Body of pancreas (tissue), 4 donors: ENCODE measurements around the gene AKT3. TPM values are rescaled to one million over a fixed set of nuclear protein-coding genes. Genes with fewer than 3 reads are reported as not detected.

Experiments used
- ATAC-seq: fragments of 150-250 bp; one replicate; pipeline ENCODE4 v1.9.1; 2016
- DNase-seq, 4 donors: peaks; one replicate each; pipeline ENCODE4 v3.0.0-alpha.2; 2019
- H3K27ac ChIP-seq, 4 donors: fragments of 200-600 bp; sonication (generic); 1 replicate in 3 of 4; 2 replicates in 1 of 4; pipeline versions ENCODE4 v1.5.1 to v1.6.1; 2016 to 2019; ENCODE audit warnings: mild to moderate bottlenecking in 1 of 4, mixed read lengths in 1 of 4, moderate library complexity in 1 of 4
- H3K27me3 ChIP-seq, 2 donors: fragments of 200-600 bp; sonication (generic); one replicate each; pipeline ENCODE4 v1.6.0; 2016; ENCODE audit warnings: mild to moderate bottlenecking in 1 of 2
- H3K36me3 ChIP-seq, 2 donors: fragments of 200-600 bp; sonication (generic); replicated peaks in 1 of 2; 2 replicates each; pipeline ENCODE4 v1.5.1; 2016; ENCODE audit warnings: low read depth in 2 of 2; ENCODE audit not compliant: insufficient read depth in 1 of 2
- H3K4me1 ChIP-seq: fragments of 200-600 bp; sonication (generic); one replicate; pipeline ENCODE4 v1.6.0; 2016
- H3K4me3 ChIP-seq, 2 donors: fragments of 200-600 bp; sonication (generic); 1 replicate in 1 of 2; 2 replicates in 1 of 2; pipeline ENCODE4 v1.5.1; 2016 to 2019
- H3K9me3 ChIP-seq, 3 donors: fragments of 200-600 bp; sonication (generic); 1 replicate in 2 of 3; 2 replicates in 1 of 3; pipeline ENCODE4 v1.5.1; 2016
- POLR2A ChIP-seq, 3 donors: fragments of 450-650 bp; IDR thresholded peaks; one replicate each; pipeline ENCODE4 v1.6.1; 2016; ENCODE audit warnings: antibody characterized with exemption in 3 of 3, mild to moderate bottlenecking in 2 of 3
- WGBS, 2 donors: methylation state at CpG; one replicate each; pipeline ENCODE4 v1.1.5; 2017; 5-methylcytosine and 5-hydroxymethylcytosine counted together
- intact Hi-C: fragments of 100-400 bp; cut with DNase I; formaldehyde crosslinking; loops from one replicate; pipeline ENCODE4 v1.15.1; 2023
- total RNA-seq, 2 donors: library from RNA; depleted of rRNA; stranded (reverse); fragments of >200 nt; gene quantifications; one replicate each; pipeline ENCODE4 v1.1.0, GENCODE V29; 2016
- TF ChIP-seq, protein P1 (sequence below), 7 experiments: fragments of 450-650 bp in 4 of 7; fragments of 200-600 bp in 3 of 7; sonication (generic) in 3 of 7; IDR thresholded peaks; one replicate each; pipeline ENCODE4 v1.5.1; 2016 to 2019; ENCODE audit warnings: antibody characterized with exemption in 7 of 7

The AKT3 gene
- total RNA-seq, 2 donors from 2014 or later = 14.0 to 24.7 TPM

DNA sequence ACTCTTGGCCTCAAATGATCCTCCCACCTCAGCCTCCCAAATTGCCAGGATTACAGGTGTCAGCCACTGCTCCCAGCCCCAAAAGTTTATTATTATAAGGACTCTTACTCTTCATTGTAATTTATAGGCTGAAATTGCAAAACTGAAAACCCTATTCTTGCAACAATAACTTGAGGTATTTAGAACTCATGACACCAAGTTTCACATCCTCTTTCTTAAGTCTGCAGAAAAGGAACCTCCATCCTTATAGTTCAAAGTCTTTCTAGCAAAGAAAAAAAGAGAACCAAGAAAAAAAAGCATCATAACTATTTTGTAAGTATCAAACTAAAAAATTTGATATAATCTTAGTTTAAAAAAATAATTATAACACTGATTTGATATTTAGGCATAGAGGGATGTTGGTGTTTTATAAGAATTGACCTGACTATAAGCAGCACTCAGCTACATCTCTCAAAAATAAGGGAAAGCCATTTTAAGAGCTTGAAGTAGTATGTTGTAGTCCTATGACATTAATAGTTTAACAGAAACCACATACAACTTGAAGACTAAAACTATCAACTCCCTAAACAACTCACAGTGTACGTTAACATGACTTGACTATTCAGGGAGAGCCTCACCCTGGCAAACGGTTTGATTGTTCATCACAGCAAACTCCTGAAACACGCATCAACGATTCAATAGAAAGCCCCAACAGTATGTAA lies 122.4 kb downstream of the AKT3 start:
- Histone ChIP-seq H3K4me3 (no peak overlapping the region), H3K36me3 (no peaks in the 10 kb centered on the region), H3K9me3 (no peaks in the 10 kb centered on the region), H3K4me1 (no peaks in the 10 kb centered on the region), H3K27ac (peak overlapping the region in 1 of 4 donors; percentile 27), H3K27me3 (no peaks in the 10 kb centered on the region)
- no peak for ATAC-seq
- 54 to 76% methylated on average over 4 of the region's 4 CpGs for WGBS, 2 donors
- no peak for DNase-seq
- TF ChIP-seq, protein P1, sequence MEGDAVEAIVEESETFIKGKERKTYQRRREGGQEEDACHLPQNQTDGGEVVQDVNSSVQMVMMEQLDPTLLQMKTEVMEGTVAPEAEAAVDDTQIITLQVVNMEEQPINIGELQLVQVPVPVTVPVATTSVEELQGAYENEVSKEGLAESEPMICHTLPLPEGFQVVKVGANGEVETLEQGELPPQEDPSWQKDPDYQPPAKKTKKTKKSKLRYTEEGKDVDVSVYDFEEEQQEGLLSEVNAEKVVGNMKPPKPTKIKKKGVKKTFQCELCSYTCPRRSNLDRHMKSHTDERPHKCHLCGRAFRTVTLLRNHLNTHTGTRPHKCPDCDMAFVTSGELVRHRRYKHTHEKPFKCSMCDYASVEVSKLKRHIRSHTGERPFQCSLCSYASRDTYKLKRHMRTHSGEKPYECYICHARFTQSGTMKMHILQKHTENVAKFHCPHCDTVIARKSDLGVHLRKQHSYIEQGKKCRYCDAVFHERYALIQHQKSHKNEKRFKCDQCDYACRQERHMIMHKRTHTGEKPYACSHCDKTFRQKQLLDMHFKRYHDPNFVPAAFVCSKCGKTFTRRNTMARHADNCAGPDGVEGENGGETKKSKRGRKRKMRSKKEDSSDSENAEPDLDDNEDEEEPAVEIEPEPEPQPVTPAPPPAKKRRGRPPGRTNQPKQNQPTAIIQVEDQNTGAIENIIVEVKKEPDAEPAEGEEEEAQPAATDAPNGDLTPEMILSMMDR (IDR thresholded peaks at IDR 0.05) = no peak
- TF ChIP-seq POLR2A (IDR thresholded peaks at IDR 0.05) = no peak
- intact Hi-C loops = no loop called here

DNA sequence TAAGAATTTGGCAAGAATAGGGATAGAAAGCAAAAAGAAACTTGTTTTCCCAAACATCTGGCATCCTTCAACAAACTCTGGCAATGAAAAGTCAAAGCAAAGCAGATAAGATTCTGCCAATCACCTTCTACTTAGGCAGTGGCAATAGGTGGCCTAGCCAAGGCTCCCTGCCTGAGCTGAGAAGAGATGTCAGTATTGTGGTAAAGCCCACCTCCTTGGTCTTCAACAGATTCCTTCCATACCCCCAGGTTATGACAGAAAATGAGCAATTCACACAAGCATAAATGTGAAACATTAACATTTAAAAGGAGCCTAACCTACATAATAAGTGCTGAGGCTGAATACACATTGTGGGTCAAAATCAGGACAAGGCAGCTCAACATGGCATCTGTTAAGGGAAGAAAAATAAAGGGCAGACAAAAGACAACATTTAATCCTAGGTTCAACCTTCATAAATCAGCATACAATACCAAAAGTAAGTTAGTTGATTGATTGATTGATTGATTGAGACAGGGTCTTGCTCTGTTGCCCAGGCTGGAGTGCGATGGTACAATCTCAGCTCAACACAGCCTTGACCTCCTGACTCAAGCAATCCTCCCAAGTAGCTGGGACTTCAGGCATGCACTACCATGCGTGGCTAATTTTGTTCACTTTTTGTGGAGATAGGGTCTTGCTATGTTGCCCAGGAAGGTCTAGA lies 123.1 kb downstream of the AKT3 start:
- no peak for DNase-seq
- H3K4me3 ChIP-seq = no peak overlapping the region
- H3K27me3 ChIP-seq = no peaks in the 10 kb centered on the region
- H3K27ac ChIP-seq = peak overlapping the region in 1 of 4 donors; percentile 1
- H3K4me1 ChIP-seq = no peaks in the 10 kb centered on the region
- H3K36me3 ChIP-seq = no peaks in the 10 kb centered on the region
- intact Hi-C loops = no loop called here
- no peak for ATAC-seq
- H3K9me3 ChIP-seq = no peaks in the 10 kb centered on the region
- TF ChIP-seq, protein P1 (IDR thresholded peaks at IDR 0.05) = no peak
- TF ChIP-seq POLR2A (IDR thresholded peaks at IDR 0.05) = no peak
- WGBS, 2 donors = 79 to 81% methylated on average over 2 of the region's 2 CpGs

DNA sequence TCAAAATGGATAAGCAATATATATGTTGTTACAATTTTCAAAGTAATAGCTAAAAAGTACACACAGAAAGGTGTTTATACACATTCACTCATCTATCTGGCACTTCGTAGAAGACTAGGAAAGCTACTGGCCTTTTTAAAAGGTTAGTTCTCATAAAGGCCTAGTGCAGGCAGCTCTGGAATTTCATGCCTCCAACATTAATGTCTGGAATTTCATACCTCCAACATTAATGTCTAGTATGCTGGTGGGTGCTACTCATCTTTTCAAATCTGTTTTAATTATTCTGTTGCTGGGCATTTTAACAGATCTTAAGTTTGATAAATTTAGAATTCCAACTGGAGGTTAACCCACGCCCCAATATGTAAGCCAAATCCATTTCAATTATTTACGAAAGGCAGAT lies 124.2 kb downstream of the AKT3 start:
- no peak for DNase-seq
- Histone ChIP-seq H3K4me1 (no peaks in the 10 kb centered on the region), H3K36me3 (no peaks in the 10 kb centered on the region), H3K9me3 (no peaks in the 10 kb centered on the region), H3K27me3 (no peaks in the 10 kb centered on the region), H3K4me3 (no peak overlapping the region), H3K27ac (no peak overlapping the region)
- no peak for ATAC-seq
- intact Hi-C loops = no loop called here
- WGBS, 2 donors = 80 to 81% methylated on average over 3 of the region's 3 CpGs
- TF ChIP-seq, protein P1 (IDR thresholded peaks at IDR 0.05) = no peak
- TF ChIP-seq POLR2A (IDR thresholded peaks at IDR 0.05) = no peak

DNA sequence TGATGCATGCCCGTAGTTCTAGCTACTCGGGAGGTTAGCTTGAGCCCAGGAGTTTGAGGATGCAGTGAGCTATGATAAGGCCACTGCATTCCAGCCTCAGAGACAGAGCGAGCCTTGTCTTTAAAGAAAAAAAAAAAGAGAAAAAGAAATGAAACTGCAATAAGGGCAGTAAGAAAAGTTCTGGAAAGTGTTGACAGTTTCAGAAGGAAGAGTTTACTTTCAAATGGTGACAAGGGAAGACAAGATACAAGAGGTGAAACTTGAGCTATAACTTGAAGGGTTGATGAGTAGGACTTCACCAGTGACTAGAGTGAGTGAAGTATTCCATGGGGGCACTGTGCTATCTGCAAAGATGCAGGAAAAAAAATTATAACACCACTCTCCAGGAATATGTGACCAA lies 125.0 kb downstream of the AKT3 start:
- TF ChIP-seq, protein P1 (IDR thresholded peaks at IDR 0.05) = no peak
- no peak for TF ChIP-seq POLR2A (IDR thresholded peaks at IDR 0.05)
- no peaks in the 10 kb centered on the region for H3K4me1 ChIP-seq
- no peaks in the 10 kb centered on the region for H3K9me3 ChIP-seq
- intact Hi-C loops = no loop called here
- WGBS, 2 donors = 67 to 70% methylated on average over 3 of the region's 3 CpGs
- DNase-seq (no peak), ATAC-seq (no peak)
- H3K27me3 ChIP-seq = no peaks in the 10 kb centered on the region
- H3K27ac ChIP-seq = no peak overlapping the region
- no peaks in the 10 kb centered on the region for H3K36me3 ChIP-seq
- H3K4me3 ChIP-seq = no peak overlapping the region
